ENCODE results near the gene CFAP299.

- TF ChIP-seq ZBTB7A (IDR thresholded peaks at IDR 0.05; ENCODE audit: low read depth) (no peak), TCF12 (IDR thresholded peaks at IDR 0.05; ENCODE audit: low read depth) (no peak), CEBPB (IDR thresholded peaks at IDR 0.05) (no peak), EP300 (IDR thresholded peaks at IDR 0.05; ENCODE audit: borderline replicate concordance) (no peak), MAX (IDR thresholded peaks at IDR 0.05) (no peak), YY1 (IDR thresholded peaks at IDR 0.05; ENCODE audit: low read depth) (no peak), USF1 (IDR thresholded peaks at IDR 0.05) (no peak), REST (IDR thresholded peaks at IDR 0.05; ENCODE audit: low read depth) (no peak), RAD21 (IDR thresholded peaks at IDR 0.05; ENCODE audit: low read depth) (no peak), CREB1 (IDR thresholded peaks at IDR 0.05; ENCODE audit: low read depth) (no peak), TAF1 (IDR thresholded peaks at IDR 0.05; ENCODE audit: low read depth) (no peak), EGR1 (IDR thresholded peaks at IDR 0.05) (no peak)
Measured at GRCh38 chr4:80466618-80467017, 131.1 kb downstream of the CFAP299 start.

All from Ishikawa (cell line).